K562 (cell line): ENCODE results near the gene ST6GALNAC2. TPM values are rescaled to one million over a fixed set of nuclear protein-coding genes. Genes with fewer than 3 reads are reported as not detected.

ENCODE experiments used
- KLF16 ChIP-seq: IDR thresholded peaks from 2 replicates; pipeline ENCODE4 v1.6.1; 2016; ENCODE audit warnings: antibody characterized with exemption
- MGA ChIP-seq: fragments of 450-650 bp; IDR thresholded peaks from 2 replicates; pipeline ENCODE4 v1.6.1; 2016; ENCODE audit warnings: mild to moderate bottlenecking, moderate library complexity
- NKRF ChIP-seq: fragments of 450-650 bp; IDR thresholded peaks from 2 replicates; pipeline ENCODE4 v1.6.1; 2016; ENCODE audit warnings: borderline replicate concordance
- PBX2 ChIP-seq, 2 experiments: IDR thresholded peaks in 1 of 2; conservative IDR thresholded peaks in 1 of 2; 2 replicates each; pipeline ENCODE4 v1.6.1; 2016; ENCODE audit warnings: low read depth in 2 of 2, mild to moderate bottlenecking in 1 of 2, missing compliant biosample characterization in 1 of 2, missing genetic modification characterization in 1 of 2, moderate library complexity in 1 of 2
- SMARCB1 ChIP-seq: IDR thresholded peaks from 2 replicates; pipeline ENCODE4 v1.6.1; 2011; ENCODE audit warnings: improper control_type of control experiment, low read depth; ENCODE audit not compliant: insufficient read length
- SNRNP70 ChIP-seq: fragments of 200-400 bp; formaldehyde crosslinking; optimal IDR thresholded peaks from 2 replicates; pipeline ENCODE3; 2017; ENCODE audit warnings: low read depth, low read length
- SP1 ChIP-seq: sonication (generic); formaldehyde crosslinking; IDR thresholded peaks from 2 replicates; pipeline ENCODE4 v1.8.1; 2022; ENCODE audit warnings: mild to moderate bottlenecking, missing genetic modification reagents
- ZNF133 ChIP-seq: fragments of 250-450 bp; sonication (Bioruptor Pico); IDR thresholded peaks from 2 replicates; pipeline ENCODE4 v1.4.0; 2020; ENCODE audit warnings: mild to moderate bottlenecking
- ZNF395 ChIP-seq: fragments of 200-800 bp; sonication (Bioruptor generic); IDR thresholded peaks from 2 replicates; pipeline ENCODE4 v1.6.1; 2017; ENCODE audit warnings: missing genetic modification characterization, missing compliant biosample characterization
- ZSCAN29 ChIP-seq: fragments of 450-650 bp; IDR thresholded peaks from 2 replicates; pipeline ENCODE4 v1.6.1; 2017
- polyA plus RNA-seq, 8 experiments: library from polyadenylated mRNA; depleted of rRNA in 4 of 8; stranded (reverse) in 5 of 8; unstranded in 3 of 8; fragments of >200 nt; fragmentation: Nextera tagmentation in 2 of 8; fragmentation: Illumina TruSeq in 1 of 8; extraction: Ambion mirVana in 2 of 8; extraction: Trizol in 1 of 8; gene quantifications; 2 replicates each; pipeline versions ENCODE4 v1.2.1 to v1.2.3, GENCODE V29; 2011 to 2014; ENCODE audit warnings: inconsistent platforms in 1 of 8, missing spikeins in 1 of 8
- total RNA-seq, 7 experiments: library from RNA; depleted of rRNA in 6 of 7; stranded (reverse); fragments of >200 nt in 6 of 7; fragmentation: Illumina TruSeq in 2 of 7; extraction: Trizol in 2 of 7; gene quantifications; 2 replicates each; pipeline versions ENCODE4 v1.2.1 to v1.2.3, GENCODE V29; 2011 to 2021; ENCODE audit warnings: low replicate concordance in 1 of 7

Gene ST6GALNAC2
- total and polyA plus RNA-seq, 9 of the 15 experiments (the other 6 are each of a cell fraction or from before 2014, with no cell fraction given), result 0.18 TPM; not detected in 8

- TF ChIP-seq ZNF395 (CRISPR knock-in tag) (no peak), MGA (no peak), KLF16 (no peak), NKRF (peak; percentile 72), SMARCB1 (no peak), PBX2 (CRISPR knock-in tag; IDR thresholded peaks at IDR 0.05; ENCODE audit: low read depth) (no peak), PBX2 (tag; conservative IDR thresholded peaks at IDR 0.05; ENCODE audit: low read depth) (no peak), SP1 (no peak), ZSCAN29 (no peak), ZNF133 (CRISPR knock-in tag) (no peak), SNRNP70 (no peak)
Measured at GRCh38 chr17:76547642-76548202, 37.9 kb downstream of the ST6GALNAC2 start (continued).
